Lower lobe of right lung (tissue), 2 donors: ENCODE measurements around the gene ACSM6. TPM values are rescaled to one million over a fixed set of nuclear protein-coding genes. Genes with fewer than 3 reads are reported as not detected.

Experiments
- ATAC-seq, 2 donors: fragments of 200-7000 bp; cut with Tn5 transposase; one replicate each; pipeline ENCODE4 v1.9.1; 2020 to 2022; ENCODE audit warnings: mild to moderate bottlenecking in 2 of 2, moderate library complexity in 2 of 2
- DNase-seq: peaks from one replicate; pipeline ENCODE4 v3.0.0-alpha.2; 2020
- H3K27ac ChIP-seq: fragments of 200-600 bp; one replicate; pipeline ENCODE4 v1.8.0; 2022
- H3K27me3 ChIP-seq: fragments of 200-600 bp; one replicate; pipeline ENCODE4 v1.8.0; 2022; ENCODE audit warnings: low read depth
- H3K36me3 ChIP-seq: fragments of 200-600 bp; one replicate; pipeline ENCODE4 v1.8.0; 2022; ENCODE audit warnings: mild to moderate bottlenecking
- H3K4me1 ChIP-seq: fragments of 200-600 bp; one replicate; pipeline ENCODE4 v1.8.0; 2022
- H3K4me3 ChIP-seq: fragments of 200-600 bp; one replicate; pipeline ENCODE4 v1.8.0; 2022; ENCODE audit warnings: mild to moderate bottlenecking
- H3K9me3 ChIP-seq: fragments of 200-600 bp; one replicate; pipeline ENCODE4 v1.8.0; 2022
- intact Hi-C: fragments of 100-400 bp; cut with DNase I; formaldehyde crosslinking; loops from one replicate; pipeline ENCODE4 v1.11.0; 2022
- total RNA-seq: library from RNA; stranded (reverse); fragmentation: NEBNext Ultra II Directional; extraction: Animal tissue kit (Norgen Biotek cat#: 25700); gene quantifications from one replicate; pipeline ENCODE4 v1.2.1, GENCODE V29; 2021
- TF ChIP-seq, protein P1 (sequence below): fragments of 200-600 bp; IDR thresholded peaks from one replicate; pipeline ENCODE4 v1.8.0; 2022; ENCODE audit warnings: antibody characterized with exemption, mild to moderate bottlenecking
- donor health status: DM: no; HTN: yes; CAD: no; lungs with severe emphysema.

ACSM6 gene
- total RNA-seq, 1 donor from 2014 or later: not detected

DNA sequence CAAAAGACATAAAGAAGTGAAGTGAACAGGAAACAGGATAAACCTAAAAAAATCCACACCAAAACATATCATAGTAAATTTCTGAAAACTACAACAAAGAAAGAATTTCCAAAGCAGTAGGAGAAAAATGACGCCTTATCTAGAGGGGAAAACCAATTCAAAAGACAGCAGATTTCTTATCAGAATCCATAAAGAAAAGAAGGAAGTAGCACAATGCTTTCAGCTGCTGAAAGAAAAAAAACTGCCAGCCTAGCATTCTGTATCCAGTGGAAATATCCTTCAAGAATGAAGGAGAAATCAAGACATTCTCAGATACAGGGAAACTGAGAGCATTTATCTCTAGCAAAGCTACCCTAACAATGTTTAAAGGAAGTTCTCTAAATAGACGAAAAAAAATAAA, 59.0 kb downstream of the ACSM6 start:
- Histone ChIP-seq H3K27me3 (no peaks in the 10 kb centered on the region), H3K27ac (no peak overlapping the region), H3K9me3 (no peaks in the 10 kb centered on the region), H3K4me1 (peaks cover 25% of the 10 kb centered on the region), H3K36me3 (peaks cover 18% of the 10 kb centered on the region), H3K4me3 (no peak overlapping the region)
- ATAC-seq: no peak
- intact Hi-C loops: no loop called here
- TF ChIP-seq, protein P1, sequence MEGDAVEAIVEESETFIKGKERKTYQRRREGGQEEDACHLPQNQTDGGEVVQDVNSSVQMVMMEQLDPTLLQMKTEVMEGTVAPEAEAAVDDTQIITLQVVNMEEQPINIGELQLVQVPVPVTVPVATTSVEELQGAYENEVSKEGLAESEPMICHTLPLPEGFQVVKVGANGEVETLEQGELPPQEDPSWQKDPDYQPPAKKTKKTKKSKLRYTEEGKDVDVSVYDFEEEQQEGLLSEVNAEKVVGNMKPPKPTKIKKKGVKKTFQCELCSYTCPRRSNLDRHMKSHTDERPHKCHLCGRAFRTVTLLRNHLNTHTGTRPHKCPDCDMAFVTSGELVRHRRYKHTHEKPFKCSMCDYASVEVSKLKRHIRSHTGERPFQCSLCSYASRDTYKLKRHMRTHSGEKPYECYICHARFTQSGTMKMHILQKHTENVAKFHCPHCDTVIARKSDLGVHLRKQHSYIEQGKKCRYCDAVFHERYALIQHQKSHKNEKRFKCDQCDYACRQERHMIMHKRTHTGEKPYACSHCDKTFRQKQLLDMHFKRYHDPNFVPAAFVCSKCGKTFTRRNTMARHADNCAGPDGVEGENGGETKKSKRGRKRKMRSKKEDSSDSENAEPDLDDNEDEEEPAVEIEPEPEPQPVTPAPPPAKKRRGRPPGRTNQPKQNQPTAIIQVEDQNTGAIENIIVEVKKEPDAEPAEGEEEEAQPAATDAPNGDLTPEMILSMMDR: no peak
- no peak for DNase-seq

DNA sequence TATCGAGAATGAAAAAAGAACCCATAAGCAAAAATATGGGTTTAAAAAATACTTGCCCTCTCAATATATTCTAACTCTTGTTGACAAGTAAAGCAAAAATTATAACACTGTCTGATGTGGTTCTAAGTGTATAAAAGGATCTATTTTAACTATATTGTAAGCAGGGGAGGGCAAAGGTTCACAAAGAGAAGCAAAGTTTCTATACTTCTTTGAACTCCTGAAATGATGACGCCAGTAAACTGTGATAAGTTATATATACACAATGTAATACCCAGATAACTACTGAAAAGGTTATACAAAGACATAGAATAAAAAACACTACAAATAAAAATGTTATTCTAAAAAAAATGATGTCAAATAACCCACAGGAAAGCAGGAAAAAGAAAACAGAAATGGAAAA, 59.6 kb downstream of the ACSM6 start:
- H3K36me3 ChIP-seq: peaks cover 24% of the 10 kb centered on the region
- no peaks in the 10 kb centered on the region for H3K27me3 ChIP-seq
- intact Hi-C loops: no loop called here
- H3K27ac ChIP-seq: no peak overlapping the region
- TF ChIP-seq, protein P1: no peak
- no peak overlapping the region for H3K4me3 ChIP-seq
- DNase-seq (no peak), ATAC-seq (no peak)
- H3K9me3 ChIP-seq: no peaks in the 10 kb centered on the region
- peaks cover 21% of the 10 kb centered on the region for H3K4me1 ChIP-seq

DNA sequence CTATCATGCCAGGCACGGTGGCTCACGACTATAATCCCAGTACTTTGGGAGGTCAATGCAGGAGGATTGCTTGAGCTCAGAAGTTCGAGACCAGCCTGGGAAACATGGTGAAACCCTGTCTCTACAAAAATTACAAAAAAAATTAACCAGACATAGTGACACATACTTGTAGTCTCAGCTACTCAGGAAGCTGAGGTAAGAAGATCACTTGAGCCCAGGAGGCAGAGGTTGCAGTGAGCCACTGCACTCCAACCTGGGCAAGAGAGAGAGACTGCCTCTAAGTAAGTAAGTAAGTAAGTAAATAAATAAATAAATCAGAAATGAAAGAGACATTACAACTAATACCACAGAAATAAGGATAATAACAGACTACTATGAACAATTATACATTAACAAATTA, 60.6 kb downstream of the ACSM6 start:
- ATAC-seq (no peak), DNase-seq (no peak)
- Histone ChIP-seq H3K4me1 (peaks cover 12% of the 10 kb centered on the region), H3K4me3 (no peak overlapping the region), H3K36me3 (peaks cover 33% of the 10 kb centered on the region), H3K27ac (no peak overlapping the region), H3K9me3 (no peaks in the 10 kb centered on the region), H3K27me3 (no peaks in the 10 kb centered on the region)
- TF ChIP-seq, protein P1: no peak
- intact Hi-C loops: no loop called here

DNA sequence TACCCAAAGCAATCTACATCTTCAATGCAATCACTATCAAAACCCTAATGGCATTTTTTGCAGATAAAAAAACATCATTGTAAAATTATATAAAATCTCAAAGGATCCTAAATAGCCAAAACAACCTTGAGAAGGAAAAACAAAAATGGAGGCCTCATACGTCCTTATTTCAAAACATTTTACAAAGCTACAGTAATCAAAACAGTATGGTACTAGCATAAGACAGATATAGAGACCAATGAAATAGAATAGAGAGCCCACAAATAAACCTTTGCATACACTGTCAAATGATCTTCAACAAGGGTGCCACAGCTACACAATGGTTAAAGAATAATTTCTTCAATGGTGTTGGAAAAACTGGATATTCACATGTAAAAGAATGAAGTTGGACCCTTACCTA, 62.2 kb downstream of the ACSM6 start:
- H3K9me3 ChIP-seq: no peaks in the 10 kb centered on the region
- peaks cover 11% of the 10 kb centered on the region for H3K4me1 ChIP-seq
- ATAC-seq: no peak
- intact Hi-C loops: no loop called here
- H3K27ac ChIP-seq: no peak overlapping the region
- TF ChIP-seq, protein P1: no peak
- no peak overlapping the region for H3K4me3 ChIP-seq
- H3K36me3 ChIP-seq: peaks cover 40% of the 10 kb centered on the region
- no peak for DNase-seq
- H3K27me3 ChIP-seq: no peaks in the 10 kb centered on the region

DNA sequence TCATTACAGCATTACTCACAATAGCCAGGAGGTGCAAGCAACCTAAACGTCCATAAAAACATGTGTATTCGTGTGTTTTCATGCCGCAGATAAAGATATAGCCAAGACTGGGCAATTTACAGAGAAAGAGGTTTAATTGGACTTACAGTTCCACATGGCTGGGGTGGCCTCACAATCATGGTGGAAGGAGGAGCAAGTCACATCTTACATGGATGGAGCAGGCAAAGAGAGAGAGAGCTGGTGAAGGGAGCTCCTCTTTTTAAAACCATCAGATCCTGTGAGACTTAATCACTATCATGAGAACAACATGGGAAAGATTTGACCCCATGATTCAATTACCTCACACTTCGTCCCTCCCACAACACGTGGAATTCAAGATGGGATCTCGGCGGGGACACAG, 63.8 kb downstream of the ACSM6 start:
- intact Hi-C loops: no loop called here
- Histone ChIP-seq H3K27ac (no peak overlapping the region), H3K4me3 (no peak overlapping the region), H3K27me3 (no peaks in the 10 kb centered on the region), H3K9me3 (no peaks in the 10 kb centered on the region), H3K4me1 (peaks cover 25% of the 10 kb centered on the region), H3K36me3 (peaks cover 51% of the 10 kb centered on the region)
- ATAC-seq (no peak), DNase-seq (no peak)
- TF ChIP-seq, protein P1: no peak

DNA sequence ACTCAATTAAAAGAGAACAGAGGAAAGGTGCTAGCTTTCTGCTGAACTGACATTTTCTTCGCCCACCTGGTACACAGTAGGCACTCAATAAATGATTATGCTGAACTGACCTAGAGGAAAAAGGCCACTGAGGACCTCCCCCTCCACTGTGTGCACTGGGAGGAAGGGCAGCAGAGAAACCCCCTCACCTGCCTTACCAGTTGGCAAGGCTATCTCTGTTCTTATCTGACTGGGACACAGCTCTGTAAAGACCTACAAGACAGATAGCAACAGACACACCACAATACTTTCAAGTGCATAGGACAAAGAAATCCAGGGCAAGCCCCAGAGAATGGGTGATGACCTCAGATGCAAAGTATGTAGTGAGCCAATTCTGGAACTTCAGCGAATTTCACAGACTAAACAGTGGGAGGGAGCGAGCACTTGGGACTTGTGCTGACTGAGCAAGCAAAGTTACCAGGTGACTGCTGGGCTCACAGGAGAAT, 66.4 kb downstream of the ACSM6 start:
- no peak for DNase-seq
- peak overlapping the region; percentile 53 for H3K27ac ChIP-seq
- peaks cover 72% of the 10 kb centered on the region for H3K36me3 ChIP-seq
- peak; percentile 68 to 73 for ATAC-seq
- peaks cover 48% of the 10 kb centered on the region for H3K4me1 ChIP-seq
- no peak overlapping the region for H3K4me3 ChIP-seq
- no peaks in the 10 kb centered on the region for H3K27me3 ChIP-seq
- intact Hi-C loops: no loop called here
- no peaks in the 10 kb centered on the region for H3K9me3 ChIP-seq
- TF ChIP-seq, protein P1: no peak
